Measurements from ENCODE around the gene VMP1.

- TF ChIP-seq POLR2A (IDR thresholded peaks at IDR 0.05; ENCODE audit: extremely low read depth, insufficient read length): no peak
- TF ChIP-seq CTCF (IDR thresholded peaks at IDR 0.05; ENCODE audit: low read depth, low read length): no peak
- no peak for TF ChIP-seq MYC (IDR thresholded peaks at IDR 0.05; ENCODE audit: low read depth, low read length)
- TF ChIP-seq, protein P1, sequence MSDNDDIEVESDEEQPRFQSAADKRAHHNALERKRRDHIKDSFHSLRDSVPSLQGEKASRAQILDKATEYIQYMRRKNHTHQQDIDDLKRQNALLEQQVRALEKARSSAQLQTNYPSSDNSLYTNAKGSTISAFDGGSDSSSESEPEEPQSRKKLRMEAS (IDR thresholded peaks at IDR 0.05; ENCODE audit: low read depth, low read length): no peak
Measured at GRCh38 chr17:59814276-59814675, 106.8 kb downstream of the VMP1 start.

Data from NB4 (cell line).